K562 (cell line): Measurements from ENCODE around the gene VLDLR. TPM values are rescaled to one million over a fixed set of nuclear protein-coding genes. Genes with fewer than 3 reads are reported as not detected.

Source experiments
- ATAC-seq: fragments of 200-7000 bp; cut with Tn5 transposase; 3 replicates; pipeline ENCODE4 v1.9.1; 2020; ENCODE audit warnings: moderate library complexity
- BruUV-seq: library from RNA; stranded (reverse); fragments of 400-500 nt; replicated peaks from 2 replicates; lab custom pipeline; 2021; lab: Mats Ljungman, UMichigan
- CTCF ChIA-PET: fragments of 300-600 bp; formaldehyde crosslinking; extraction: SDS; loops from one replicate; lab custom pipeline; 2021; ENCODE audit warnings: low intra/inter-chr PET ratio; lab: Yijun Ruan, JAX
- POLR2A ChIA-PET: fragments of 300-600, 350-650 bp; sonication (Branson Sonifier 250); formaldehyde crosslinking; extraction: SDS; loops from one replicate; lab custom pipeline; 2021; ENCODE audit warnings: antibody characterized with exemption, inconsistent platforms; lab: Yijun Ruan, JAX
- DNase-seq, 4 experiments: peaks; one replicate each; pipeline versions ENCODE4 v3.0.0 to v3.0.0-alpha.2; 2011 to 2018; ENCODE audit warnings: low spot score in 3 of 4, mixed read lengths in 3 of 4; ENCODE audit errors: extremely low read depth in 1 of 4
- FAIRE-seq: peaks from 2 replicates; lab custom pipeline; 2011; peaks lifted over from hg19 to GRCh38; lab: Jason Lieb, UNC
- H2AFZ ChIP-seq: 2 replicates; pipeline ENCODE4 v1.6.0; 2011; ENCODE audit warnings: low read depth, low read length, control low read depth, inconsistent platforms
- H3K27ac ChIP-seq: fragments of 200-600 bp; 3 replicates; pipeline ENCODE4 v1.8.0; 2011; ENCODE audit warnings: low read depth, mild to moderate bottlenecking, control low read depth, inconsistent platforms, low read length, moderate library complexity, mixed read lengths; ENCODE audit errors: extremely low read depth
- H3K27me3 ChIP-seq, 2 experiments: fragments of 300-600 bp in 1 of 2; 2 replicates in 1 of 2; 3 replicates in 1 of 2; pipeline versions ENCODE4 v1.6.0 to v1.8.0; 2011; ENCODE audit warnings: inconsistent platforms in 2 of 2, low read length in 2 of 2, mild to moderate bottlenecking in 1 of 2, mixed read lengths in 1 of 2, moderate library complexity in 1 of 2; ENCODE audit not compliant: control insufficient read depth in 2 of 2, insufficient read depth in 2 of 2
- H3K36me3 ChIP-seq: fragments of 300-600 bp; 3 replicates; pipeline ENCODE4 v1.8.0; 2011; ENCODE audit warnings: mild to moderate bottlenecking, low read length, inconsistent platforms; ENCODE audit not compliant: control insufficient read depth, insufficient read depth
- H3K4me1 ChIP-seq, 2 experiments: fragments of 200-600 bp in 1 of 2; replicated peaks in 1 of 2; 2 replicates in 1 of 2; 3 replicates in 1 of 2; pipeline versions ENCODE4 v1.5.1 to v1.8.0; 2011; ENCODE audit warnings: inconsistent platforms in 2 of 2, low read length in 2 of 2, mild to moderate bottlenecking in 1 of 2, mixed read lengths in 1 of 2, moderate library complexity in 1 of 2; ENCODE audit not compliant: control insufficient read depth in 2 of 2, insufficient read depth in 2 of 2
- H3K4me2 ChIP-seq: 2 replicates; pipeline ENCODE4 v1.6.1; 2011; ENCODE audit warnings: low read length, control low read depth, inconsistent platforms, mixed read lengths; ENCODE audit not compliant: insufficient read depth
- H3K4me3 ChIP-seq: fragments of 200-600 bp; sonication (generic), shearing (Covaris generic); 2 replicates; pipeline ENCODE4 v1.5.1; 2016; ENCODE audit warnings: control low read depth, inconsistent platforms
- H3K79me2 ChIP-seq: fragments of 200-600 bp; 3 replicates; pipeline ENCODE4 v1.8.0; 2011; ENCODE audit warnings: low read length, inconsistent platforms; ENCODE audit not compliant: control insufficient read depth, insufficient read depth
- H3K9ac ChIP-seq, 2 experiments: 2 replicates each; pipeline versions ENCODE4 v1.6.0 to v1.6.1; 2011; ENCODE audit warnings: low read depth in 2 of 2, low read length in 2 of 2, control low read depth in 1 of 2, inconsistent platforms in 1 of 2, mild to moderate bottlenecking in 1 of 2, mixed read lengths in 1 of 2; ENCODE audit not compliant: insufficient read depth in 1 of 2
- H3K9me1 ChIP-seq: one replicate; pipeline ENCODE4 v1.6.0; 2011; ENCODE audit warnings: inconsistent platforms, mild to moderate bottlenecking, low read length, moderate library complexity; ENCODE audit not compliant: control insufficient read depth, insufficient read depth
- H3K9me3 ChIP-seq: replicated peaks from 2 replicates; pipeline ENCODE4 v1.5.1; 2011; ENCODE audit warnings: low read depth, low read length, inconsistent platforms; ENCODE audit not compliant: control insufficient read depth, insufficient read depth
- H4K20me1 ChIP-seq: replicated peaks from 2 replicates; pipeline ENCODE4 v1.6.1; 2011; ENCODE audit warnings: low read length, inconsistent platforms, mixed read lengths; ENCODE audit not compliant: control insufficient read depth, insufficient read depth
- BMI1 ChIP-seq: fragments of 150-350 bp; IDR thresholded peaks from 2 replicates; pipeline ENCODE4 v1.6.1; 2014; ENCODE audit warnings: low read length
- CBFA2T3 ChIP-seq: fragments of 450-650 bp; IDR thresholded peaks from 2 replicates; pipeline ENCODE4 v1.6.1; 2017
- GTF2E2 ChIP-seq: fragments of 200-800 bp; sonication (Bioruptor generic); IDR thresholded peaks from 2 replicates; pipeline ENCODE4 v1.6.1; 2016; ENCODE audit warnings: missing genetic modification characterization, missing compliant biosample characterization
- LEF1 ChIP-seq: fragments of 450-650 bp; IDR thresholded peaks from 2 replicates; pipeline ENCODE4 v1.6.1; 2016; ENCODE audit warnings: mild to moderate bottlenecking
- PHF20 ChIP-seq: fragments of 450-650 bp; IDR thresholded peaks from 2 replicates; pipeline ENCODE4 v1.6.1; 2018; ENCODE audit not compliant: partially characterized antibody
- SAFB ChIP-seq: fragments of 200-400 bp; formaldehyde crosslinking; IDR thresholded peaks from 2 replicates; pipeline ENCODE4 v1.6.1; 2017; ENCODE audit warnings: low read depth, low read length, borderline replicate concordance
- SIX5 ChIP-seq, 2 experiments: IDR thresholded peaks; 2 replicates each; pipeline ENCODE4 v1.6.1; 2011; ENCODE audit warnings: low read length in 2 of 2, borderline replicate concordance in 1 of 2, low read depth in 1 of 2, mild to moderate bottlenecking in 1 of 2, moderate library complexity in 1 of 2; ENCODE audit not compliant: insufficient read depth in 1 of 2
- TCF7L2 ChIP-seq: fragments of 150-350 bp; IDR thresholded peaks from 2 replicates; pipeline ENCODE4 v1.6.1; 2016; ENCODE audit warnings: low read depth, mild to moderate bottlenecking, low read length, moderate library complexity
- U2AF1 ChIP-seq: fragments of 200-400 bp; formaldehyde crosslinking; optimal IDR thresholded peaks from 2 replicates; pipeline ENCODE3; 2017; ENCODE audit warnings: mild to moderate bottlenecking, low read depth, low read length, moderate library complexity
- ZNF239 ChIP-seq: fragments of 250-450 bp; sonication (Bioruptor Pico); IDR thresholded peaks from 2 replicates; pipeline ENCODE4 v1.4.0; 2020; ENCODE audit warnings: mild to moderate bottlenecking
- ZNF324 ChIP-seq: fragments of 250-450 bp; sonication (Bioruptor Pico); IDR thresholded peaks from 2 replicates; pipeline ENCODE4 v1.4.0; 2020; ENCODE audit warnings: mild to moderate bottlenecking
- WGBS: fragments of 100-300 bp; shearing (Covaris generic); methylation state at CpG from one replicate; pipeline ENCODE4 v1.1.6; 2016; ENCODE audit warnings: low coverage, mixed read lengths; ENCODE audit not compliant: insufficient coverage; ENCODE audit errors: missing lambda C conversion rate; 5-methylcytosine and 5-hydroxymethylcytosine counted together
- in situ Hi-C: fragments of 300-500 bp; cut with MboI; formaldehyde crosslinking; loops from 4 replicates; pipeline ENCODE4 v1.15.0; 2018; ENCODE audit warnings: inconsistent platforms, mixed read lengths
- intact Hi-C: fragments of 100-400 bp; cut with micrococcal nuclease; formaldehyde crosslinking; loops from 2 replicates; pipeline ENCODE4 v1.14.2; 2022
- polyA plus RNA-seq, 8 experiments: library from polyadenylated mRNA; depleted of rRNA in 4 of 8; stranded (reverse) in 5 of 8; unstranded in 3 of 8; fragments of >200 nt; fragmentation: Nextera tagmentation in 2 of 8; fragmentation: Illumina TruSeq in 1 of 8; extraction: Ambion mirVana in 2 of 8; extraction: Trizol in 1 of 8; gene quantifications; 2 replicates each; pipeline versions ENCODE4 v1.2.1 to v1.2.3, GENCODE V29; 2011 to 2014; ENCODE audit warnings: inconsistent platforms in 1 of 8, missing spikeins in 1 of 8
- total RNA-seq, 7 experiments: library from RNA; depleted of rRNA in 6 of 7; stranded (reverse); fragments of >200 nt in 6 of 7; fragmentation: Illumina TruSeq in 2 of 7; extraction: Trizol in 2 of 7; gene quantifications; 2 replicates each; pipeline versions ENCODE4 v1.2.1 to v1.2.3, GENCODE V29; 2011 to 2021; ENCODE audit warnings: low replicate concordance in 1 of 7
- TF ChIP-seq, protein P1 (sequence below): fragments of 250-450 bp; sonication (Bioruptor Pico); IDR thresholded peaks from 2 replicates; pipeline ENCODE4 v1.5.1; 2021; ENCODE audit warnings: mild to moderate bottlenecking
- TF ChIP-seq, protein P2 (sequence below): fragments of 450-650 bp; IDR thresholded peaks from 2 replicates; pipeline ENCODE4 v1.6.1; 2016; ENCODE audit warnings: low read depth, mild to moderate bottlenecking, moderate library complexity
- TF ChIP-seq, protein P3 (sequence below), 3 experiments: IDR thresholded peaks in 2 of 3; conservative IDR thresholded peaks in 1 of 3; 2 replicates each; pipeline ENCODE4 v1.5.1; 2011 to 2012; ENCODE audit warnings: low read length in 3 of 3, mild to moderate bottlenecking in 3 of 3, control low read depth in 2 of 3, improper control_type of control experiment in 1 of 3, inconsistent platforms in 1 of 3, low read depth in 1 of 3, mixed read lengths in 1 of 3, moderate library complexity in 1 of 3; ENCODE audit not compliant: insufficient read depth in 2 of 3
- TF ChIP-seq, protein P4 (sequence below): fragments of 450-650 bp; formaldehyde crosslinking; IDR thresholded peaks from 2 replicates; pipeline ENCODE4 v1.4.0; 2022; ENCODE audit warnings: missing genetic modification characterization
- TF ChIP-seq, protein P5 (sequence below): fragments of 450-650 bp; formaldehyde crosslinking; IDR thresholded peaks from 2 replicates; pipeline ENCODE4 v1.4.0; 2020; ENCODE audit warnings: mild to moderate bottlenecking, moderate library complexity

VLDLR gene
- total and polyA plus RNA-seq, 9 of the 15 experiments (the other 6 are each of a cell fraction or from before 2014, with no cell fraction given), result 0.03 to 0.58 (median 0.08) TPM

DNA sequence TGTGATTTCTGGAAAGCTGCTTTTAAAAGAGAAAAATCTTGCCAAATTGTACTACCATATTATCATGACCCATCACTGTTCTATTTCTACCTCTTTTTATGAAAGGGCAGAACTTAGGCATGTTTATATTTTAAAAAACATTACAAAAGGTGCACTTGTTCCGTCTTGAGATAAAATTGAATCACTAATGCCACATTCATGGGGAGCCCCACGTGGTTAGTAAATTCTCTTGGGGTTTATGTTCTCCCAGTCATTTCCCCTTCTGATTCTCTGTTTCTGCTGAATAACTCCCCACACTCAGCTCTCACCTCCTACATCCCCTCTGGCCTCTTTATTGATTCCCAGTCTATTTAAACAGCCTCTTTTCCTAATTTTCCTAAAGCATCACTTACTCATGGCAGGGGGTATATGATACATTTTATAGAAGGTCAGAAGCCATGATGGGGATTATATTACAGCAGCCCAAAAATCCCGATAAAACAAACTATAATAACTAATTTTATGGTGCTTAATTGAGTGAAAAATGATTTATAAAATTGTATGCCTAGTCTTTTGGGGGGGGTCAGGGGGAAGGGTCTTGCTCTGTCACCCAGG, 19.7 kb upstream of the VLDLR start:
- H3K9me3 ChIP-seq, result no peaks in the 10 kb centered on the region
- H3K36me3 ChIP-seq, result no peaks in the 10 kb centered on the region
- no peaks in the 10 kb centered on the region for H3K4me1 ChIP-seq
- ChIA-PET POLR2A (no interaction called here), CTCF (no interaction called here)
- no peak overlapping the region for H3K4me3 ChIP-seq
- no peak overlapping the region for H3K4me2 ChIP-seq
- TF ChIP-seq GTF2E2 (no peak), BMI1 (no peak), SIX5 (IDR thresholded peaks at IDR 0.05; ENCODE audit: borderline replicate concordance in 1 of 2, insufficient read depth in 1 of 2, low read depth in 1 of 2, low read length in 2 of 2) (no peak), TCF7L2 (no peak), SAFB (no peak), LEF1 (no peak), U2AF1 (no peak), ZNF324 (no peak), ZNF239 (CRISPR knock-in tag) (no peak), CBFA2T3 (no peak), PHF20 (no peak)
- TF ChIP-seq, protein P1, sequence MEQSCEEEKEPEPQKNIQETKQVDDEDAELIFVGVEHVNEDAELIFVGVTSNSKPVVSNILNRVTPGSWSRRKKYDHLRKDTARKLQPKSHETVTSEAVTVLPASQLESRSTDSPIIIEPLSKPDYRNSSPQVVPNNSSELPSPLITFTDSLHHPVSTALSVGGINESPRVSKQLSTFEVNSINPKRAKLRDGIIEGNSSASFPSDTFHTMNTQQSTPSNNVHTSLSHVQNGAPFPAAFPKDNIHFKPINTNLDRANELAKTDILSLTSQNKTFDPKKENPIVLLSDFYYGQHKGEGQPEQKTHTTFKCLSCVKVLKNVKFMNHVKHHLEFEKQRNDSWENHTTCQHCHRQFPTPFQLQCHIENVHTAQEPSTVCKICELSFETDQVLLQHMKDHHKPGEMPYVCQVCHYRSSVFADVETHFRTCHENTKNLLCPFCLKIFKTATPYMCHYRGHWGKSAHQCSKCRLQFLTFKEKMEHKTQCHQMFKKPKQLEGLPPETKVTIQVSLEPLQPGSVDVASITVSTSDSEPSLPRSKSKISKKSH (CRISPR knock-in tag), result no peak
- TF ChIP-seq, protein P2, sequence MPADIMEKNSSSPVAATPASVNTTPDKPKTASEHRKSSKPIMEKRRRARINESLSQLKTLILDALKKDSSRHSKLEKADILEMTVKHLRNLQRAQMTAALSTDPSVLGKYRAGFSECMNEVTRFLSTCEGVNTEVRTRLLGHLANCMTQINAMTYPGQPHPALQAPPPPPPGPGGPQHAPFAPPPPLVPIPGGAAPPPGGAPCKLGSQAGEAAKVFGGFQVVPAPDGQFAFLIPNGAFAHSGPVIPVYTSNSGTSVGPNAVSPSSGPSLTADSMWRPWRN, result no peak
- TF ChIP-seq, protein P3, sequence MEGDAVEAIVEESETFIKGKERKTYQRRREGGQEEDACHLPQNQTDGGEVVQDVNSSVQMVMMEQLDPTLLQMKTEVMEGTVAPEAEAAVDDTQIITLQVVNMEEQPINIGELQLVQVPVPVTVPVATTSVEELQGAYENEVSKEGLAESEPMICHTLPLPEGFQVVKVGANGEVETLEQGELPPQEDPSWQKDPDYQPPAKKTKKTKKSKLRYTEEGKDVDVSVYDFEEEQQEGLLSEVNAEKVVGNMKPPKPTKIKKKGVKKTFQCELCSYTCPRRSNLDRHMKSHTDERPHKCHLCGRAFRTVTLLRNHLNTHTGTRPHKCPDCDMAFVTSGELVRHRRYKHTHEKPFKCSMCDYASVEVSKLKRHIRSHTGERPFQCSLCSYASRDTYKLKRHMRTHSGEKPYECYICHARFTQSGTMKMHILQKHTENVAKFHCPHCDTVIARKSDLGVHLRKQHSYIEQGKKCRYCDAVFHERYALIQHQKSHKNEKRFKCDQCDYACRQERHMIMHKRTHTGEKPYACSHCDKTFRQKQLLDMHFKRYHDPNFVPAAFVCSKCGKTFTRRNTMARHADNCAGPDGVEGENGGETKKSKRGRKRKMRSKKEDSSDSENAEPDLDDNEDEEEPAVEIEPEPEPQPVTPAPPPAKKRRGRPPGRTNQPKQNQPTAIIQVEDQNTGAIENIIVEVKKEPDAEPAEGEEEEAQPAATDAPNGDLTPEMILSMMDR (IDR thresholded peaks at IDR 0.05 in 2 of 3, conservative IDR thresholded peaks at IDR 0.05 in 1 of 3; ENCODE audit: insufficient read depth in 2 of 3, low read depth in 1 of 3, low read length in 3 of 3), result no peak
- TF ChIP-seq, protein P4, sequence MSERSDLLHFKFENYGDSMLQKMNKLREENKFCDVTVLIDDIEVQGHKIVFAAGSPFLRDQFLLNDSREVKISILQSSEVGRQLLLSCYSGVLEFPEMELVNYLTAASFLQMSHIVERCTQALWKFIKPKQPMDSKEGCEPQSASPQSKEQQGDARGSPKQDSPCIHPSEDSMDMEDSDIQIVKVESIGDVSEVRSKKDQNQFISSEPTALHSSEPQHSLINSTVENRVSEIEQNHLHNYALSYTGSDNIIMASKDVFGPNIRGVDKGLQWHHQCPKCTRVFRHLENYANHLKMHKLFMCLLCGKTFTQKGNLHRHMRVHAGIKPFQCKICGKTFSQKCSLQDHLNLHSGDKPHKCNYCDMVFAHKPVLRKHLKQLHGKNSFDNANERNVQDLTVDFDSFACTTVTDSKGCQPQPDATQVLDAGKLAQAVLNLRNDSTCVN (CRISPR knock-in tag), result no peak
- TF ChIP-seq, protein P5, sequence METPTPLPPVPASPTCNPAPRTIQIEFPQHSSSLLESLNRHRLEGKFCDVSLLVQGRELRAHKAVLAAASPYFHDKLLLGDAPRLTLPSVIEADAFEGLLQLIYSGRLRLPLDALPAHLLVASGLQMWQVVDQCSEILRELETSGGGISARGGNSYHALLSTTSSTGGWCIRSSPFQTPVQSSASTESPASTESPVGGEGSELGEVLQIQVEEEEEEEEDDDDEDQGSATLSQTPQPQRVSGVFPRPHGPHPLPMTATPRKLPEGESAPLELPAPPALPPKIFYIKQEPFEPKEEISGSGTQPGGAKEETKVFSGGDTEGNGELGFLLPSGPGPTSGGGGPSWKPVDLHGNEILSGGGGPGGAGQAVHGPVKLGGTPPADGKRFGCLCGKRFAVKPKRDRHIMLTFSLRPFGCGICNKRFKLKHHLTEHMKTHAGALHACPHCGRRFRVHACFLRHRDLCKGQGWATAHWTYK (CRISPR knock-in tag), result no peak
- no peak for DNase-seq
- no peak for FAIRE-seq
- no peaks in the 10 kb centered on the region for H3K27me3 ChIP-seq
- intact Hi-C loops, result no loop called here
- no peaks in the 10 kb centered on the region for H4K20me1 ChIP-seq
- in situ Hi-C loops, result no loop called here
- H3K27ac ChIP-seq, result no peak overlapping the region
- no peak overlapping the region for H3K9ac ChIP-seq
- H3K9me1 ChIP-seq, result no peaks in the 10 kb centered on the region
- 0% methylated on average over 3 of the region's 3 CpGs for WGBS
- no peaks in the 10 kb centered on the region for H3K79me2 ChIP-seq
- no peak for ATAC-seq
- no peak overlapping the region for H2AFZ ChIP-seq
- BruUV-seq, result no TSS peak
